GM12878 (cell line): ENCODE results near the gene PPARA. TPM values are rescaled to one million over a fixed set of nuclear protein-coding genes. Genes with fewer than 3 reads are reported as not detected.
A peak's percentile ranks its signal among the peaks of the same experiment; 100 is the strongest.

Source experiments
- BACH1 ChIP-seq: fragments of 450-650 bp; IDR thresholded peaks from 2 replicates; pipeline ENCODE4 v1.6.1; 2017; ENCODE audit warnings: mild to moderate bottlenecking, borderline replicate concordance
- CHD2 ChIP-seq: IDR thresholded peaks from 2 replicates; pipeline ENCODE4 v1.6.1; 2011; ENCODE audit warnings: low read depth, low read length, improper control_type of control experiment, borderline replicate concordance
- E2F8 ChIP-seq: fragments of 450-650 bp; IDR thresholded peaks from 2 replicates; pipeline ENCODE4 v1.6.1; 2018; ENCODE audit warnings: mild to moderate bottlenecking, low read depth, moderate library complexity; ENCODE audit not compliant: partially characterized antibody
- HCFC1 ChIP-seq: fragments of 150-350 bp; IDR thresholded peaks from 2 replicates; pipeline ENCODE4 v1.6.1; 2014; ENCODE audit warnings: low read length
- HDGF ChIP-seq: fragments of 450-650 bp; IDR thresholded peaks from 2 replicates; pipeline ENCODE4 v1.6.1; 2016; ENCODE audit warnings: antibody characterized with exemption
- KDM1A ChIP-seq: fragments of 200-600 bp; sonication (generic); IDR thresholded peaks from 2 replicates; pipeline ENCODE4 v1.6.1; 2016; ENCODE audit warnings: borderline replicate concordance
- LARP7 ChIP-seq: fragments of 450-650 bp; IDR thresholded peaks from 2 replicates; pipeline ENCODE4 v1.6.1; 2017; ENCODE audit warnings: mild to moderate bottlenecking
- MEF2A ChIP-seq: IDR thresholded peaks from 2 replicates; pipeline ENCODE4 v1.6.1; 2011; ENCODE audit warnings: low read depth, mild to moderate bottlenecking, low read length, moderate library complexity; ENCODE audit not compliant: insufficient read depth
- MLLT1 ChIP-seq: fragments of 450-650 bp; IDR thresholded peaks from 2 replicates; pipeline ENCODE4 v1.6.1; 2016; ENCODE audit warnings: mild to moderate bottlenecking
- NR2C1 ChIP-seq: fragments of 450-650 bp; IDR thresholded peaks from 2 replicates; pipeline ENCODE4 v1.6.1; 2017; ENCODE audit warnings: antibody characterized with exemption, mild to moderate bottlenecking, moderate library complexity
- NR2F1 ChIP-seq: fragments of 450-650 bp; conservative IDR thresholded peaks from 2 replicates; pipeline ENCODE4 v1.6.1; 2017; ENCODE audit warnings: mild to moderate bottlenecking
- POLR2AphosphoS2 ChIP-seq: IDR thresholded peaks from 2 replicates; pipeline ENCODE4 v1.6.1; 2011; ENCODE audit warnings: low read depth, mild to moderate bottlenecking, low read length, improper control_type of control experiment, moderate library complexity
- POLR2AphosphoS5 ChIP-seq: IDR thresholded peaks from 2 replicates; pipeline ENCODE4 v1.6.1; 2011; ENCODE audit warnings: mild to moderate bottlenecking, low read length, inconsistent platforms
- RELB ChIP-seq: fragments of 450-650 bp; IDR thresholded peaks from 2 replicates; pipeline ENCODE4 v1.6.1; 2017; ENCODE audit warnings: low read depth, mild to moderate bottlenecking, moderate library complexity
- REST ChIP-seq: IDR thresholded peaks from 2 replicates; pipeline ENCODE4 v1.6.1; 2012; ENCODE audit warnings: mild to moderate bottlenecking, low read depth, low read length
- TARDBP ChIP-seq: IDR thresholded peaks from 2 replicates; pipeline ENCODE4 v1.6.1; 2016; ENCODE audit warnings: borderline replicate concordance
- TBL1XR1 ChIP-seq: IDR thresholded peaks from 2 replicates; pipeline ENCODE4 v1.6.1; 2012; ENCODE audit warnings: low read depth, low read length, improper control_type of control experiment
- TCF12 ChIP-seq: IDR thresholded peaks from 2 replicates; pipeline ENCODE4 v1.6.1; 2011; ENCODE audit warnings: low read depth, mild to moderate bottlenecking, low read length
- polyA plus RNA-seq, 11 experiments: library from polyadenylated mRNA; depleted of rRNA in 4 of 11; unstranded in 6 of 11; stranded (reverse) in 5 of 11; fragments of >200 nt; fragmentation: Nextera tagmentation in 4 of 11; fragmentation: Illumina TruSeq in 1 of 11; extraction: Ambion mirVana in 4 of 11; extraction: Trizol in 1 of 11; gene quantifications; 1 replicate in 1 of 11; 2 replicates in 10 of 11; pipeline versions ENCODE4 v1.2.1 to v1.2.3, GENCODE V29; 2011 to 2016; ENCODE audit warnings: inconsistent platforms in 2 of 11, missing spikeins in 2 of 11, low read depth in 1 of 11
- total RNA-seq, 4 experiments: library from RNA; depleted of rRNA in 3 of 4; stranded (reverse); fragments of >200 nt in 3 of 4; fragmentation: Illumina TruSeq in 1 of 4; extraction: Trizol in 1 of 4; gene quantifications; 2 replicates each; pipeline versions ENCODE4 v1.2.1 to v1.2.3, GENCODE V29; 2013 to 2021
- TF ChIP-seq, protein P1 (sequence below): IDR thresholded peaks from 2 replicates; pipeline ENCODE4 v1.6.1; 2012; ENCODE audit warnings: low read depth, low read length, improper control_type of control experiment

PPARA gene
- total and polyA plus RNA-seq, 10 of the 15 experiments (the other 5 are each of a cell fraction or from before 2014, with no cell fraction given) = 0.72 to 10.4 (median 4.6) TPM

- 0 out of 2 replicates have a peak, but pooled peaks have one; percentile 17 for TF ChIP-seq REST
- peak; percentile 47 for TF ChIP-seq LARP7
- no peak for TF ChIP-seq HCFC1
- peak; percentile 67 for TF ChIP-seq TCF12
- TF ChIP-seq, protein P1, sequence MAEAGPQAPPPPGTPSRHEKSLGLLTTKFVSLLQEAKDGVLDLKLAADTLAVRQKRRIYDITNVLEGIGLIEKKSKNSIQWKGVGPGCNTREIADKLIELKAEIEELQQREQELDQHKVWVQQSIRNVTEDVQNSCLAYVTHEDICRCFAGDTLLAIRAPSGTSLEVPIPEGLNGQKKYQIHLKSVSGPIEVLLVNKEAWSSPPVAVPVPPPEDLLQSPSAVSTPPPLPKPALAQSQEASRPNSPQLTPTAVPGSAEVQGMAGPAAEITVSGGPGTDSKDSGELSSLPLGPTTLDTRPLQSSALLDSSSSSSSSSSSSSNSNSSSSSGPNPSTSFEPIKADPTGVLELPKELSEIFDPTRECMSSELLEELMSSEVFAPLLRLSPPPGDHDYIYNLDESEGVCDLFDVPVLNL = no peak
- peak; percentile 43; the same call in 1 of the 2 replicates for TF ChIP-seq MLLT1
- peak; percentile 93 for TF ChIP-seq POLR2AphosphoS5
- TF ChIP-seq KDM1A = no peak
- no peak for TF ChIP-seq CHD2
- no peak for TF ChIP-seq TBL1XR1
- peak; percentile 70; the same call in 1 of the 2 replicates for TF ChIP-seq NR2F1
- TF ChIP-seq TARDBP = no peak
- TF ChIP-seq E2F8 = peak; percentile 36
- TF ChIP-seq POLR2AphosphoS2 = peak; percentile 77
- peak; percentile 69; the same call in 1 of the 2 replicates for TF ChIP-seq RELB
- TF ChIP-seq MEF2A = 0 out of 2 replicates have a peak, but pooled peaks have one; percentile 25
- peak; percentile 47; the same call in 1 of the 2 replicates for TF ChIP-seq BACH1
- TF ChIP-seq NR2C1 = peak; percentile 90
- peak; percentile 63; the same call in 1 of the 2 replicates for TF ChIP-seq HDGF
Observed at GRCh38 chr22:46287873-46288751, 137.8 kb downstream of the PPARA start (continued).
